ENCODE results near the gene MYO1D. TPM values are rescaled to one million over a fixed set of nuclear protein-coding genes. Genes with fewer than 3 reads are reported as not detected.

Gene MYO1D
- total and polyA plus RNA-seq, 4 donors = 4.5 to 22.9 (median 13.3) TPM

DNA sequence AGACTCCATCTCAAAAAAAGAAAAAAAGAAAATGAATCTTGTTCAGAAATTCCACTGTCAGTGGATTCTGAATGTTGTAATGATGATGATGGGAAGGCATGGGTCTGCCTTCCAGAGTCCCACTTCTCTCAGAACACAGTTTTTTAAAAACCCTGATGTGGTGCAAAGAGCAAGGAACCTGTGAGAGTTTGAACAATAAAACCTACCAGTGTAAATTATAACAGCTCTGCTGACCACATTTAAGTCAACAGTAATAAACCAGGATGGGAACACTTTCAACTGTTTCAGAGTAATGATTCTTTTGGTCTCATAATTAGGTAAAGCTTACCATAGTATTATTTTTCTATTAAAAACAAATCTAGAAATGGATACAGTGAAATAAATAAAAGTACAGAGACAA lies 99.0 kb downstream of the MYO1D start:
- H3K27me3 ChIP-seq (ENCODE audit: control insufficient read depth in 4 of 4, insufficient read depth in 4 of 4, low read length in 3 of 4) = no peaks in the 10 kb centered on the region
- no peaks in the 10 kb centered on the region for H3K9me3 ChIP-seq (ENCODE audit: control insufficient read depth in 4 of 4, low read length in 3 of 4)
- no peak overlapping the region for H3K9ac ChIP-seq (ENCODE audit: low read depth in 1 of 2, low read length in 2 of 2)
- H3K4me3 ChIP-seq (ENCODE audit: low read depth in 1 of 3, low read length in 3 of 3) = no peak overlapping the region
- TF ChIP-seq TAF1 (conservative IDR thresholded peaks at IDR 0.05) = no peak
- TF ChIP-seq FOXA2 (IDR thresholded peaks at IDR 0.05) = no peak
- no peak for TF ChIP-seq JUND (IDR thresholded peaks at IDR 0.05)
- TF ChIP-seq, protein P1, sequence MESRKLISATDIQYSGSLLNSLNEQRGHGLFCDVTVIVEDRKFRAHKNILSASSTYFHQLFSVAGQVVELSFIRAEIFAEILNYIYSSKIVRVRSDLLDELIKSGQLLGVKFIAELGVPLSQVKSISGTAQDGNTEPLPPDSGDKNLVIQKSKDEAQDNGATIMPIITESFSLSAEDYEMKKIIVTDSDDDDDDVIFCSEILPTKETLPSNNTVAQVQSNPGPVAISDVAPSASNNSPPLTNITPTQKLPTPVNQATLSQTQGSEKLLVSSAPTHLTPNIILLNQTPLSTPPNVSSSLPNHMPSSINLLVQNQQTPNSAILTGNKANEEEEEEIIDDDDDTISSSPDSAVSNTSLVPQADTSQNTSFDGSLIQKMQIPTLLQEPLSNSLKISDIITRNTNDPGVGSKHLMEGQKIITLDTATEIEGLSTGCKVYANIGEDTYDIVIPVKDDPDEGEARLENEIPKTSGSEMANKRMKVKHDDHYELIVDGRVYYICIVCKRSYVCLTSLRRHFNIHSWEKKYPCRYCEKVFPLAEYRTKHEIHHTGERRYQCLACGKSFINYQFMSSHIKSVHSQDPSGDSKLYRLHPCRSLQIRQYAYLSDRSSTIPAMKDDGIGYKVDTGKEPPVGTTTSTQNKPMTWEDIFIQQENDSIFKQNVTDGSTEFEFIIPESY (IDR thresholded peaks at IDR 0.05) = no peak
- no peak for TF ChIP-seq GABPA (IDR thresholded peaks at IDR 0.05 in 1 of 2, conservative IDR thresholded peaks at IDR 0.05 in 1 of 2)
- TF ChIP-seq HNF4G (IDR thresholded peaks at IDR 0.05) = no peak
- TF ChIP-seq FOXA1 (IDR thresholded peaks at IDR 0.05) = no peak
- no peak for TF ChIP-seq CTCF (IDR thresholded peaks at IDR 0.05; ENCODE audit: low read depth, low read length, missing input control)
- no peak for TF ChIP-seq RXRA (IDR thresholded peaks at IDR 0.05)
- H3K36me3 ChIP-seq (ENCODE audit: control insufficient read depth in 4 of 4, insufficient read depth in 3 of 4, low read depth in 1 of 4, low read length in 3 of 4) = no peaks in the 10 kb centered on the region
- no peak overlapping the region for H3K27ac ChIP-seq (ENCODE audit: low read depth in 1 of 2, low read length in 2 of 2)
- no peaks in the 10 kb centered on the region for H3K4me1 ChIP-seq (ENCODE audit: control insufficient read depth in 4 of 4, insufficient read depth in 4 of 4, low read length in 3 of 4)
- DNase-seq (ENCODE audit: low spot score) = no peak

- TF ChIP-seq, protein P1 (IDR thresholded peaks at IDR 0.05) = no peak
- TF ChIP-seq, protein P2, sequence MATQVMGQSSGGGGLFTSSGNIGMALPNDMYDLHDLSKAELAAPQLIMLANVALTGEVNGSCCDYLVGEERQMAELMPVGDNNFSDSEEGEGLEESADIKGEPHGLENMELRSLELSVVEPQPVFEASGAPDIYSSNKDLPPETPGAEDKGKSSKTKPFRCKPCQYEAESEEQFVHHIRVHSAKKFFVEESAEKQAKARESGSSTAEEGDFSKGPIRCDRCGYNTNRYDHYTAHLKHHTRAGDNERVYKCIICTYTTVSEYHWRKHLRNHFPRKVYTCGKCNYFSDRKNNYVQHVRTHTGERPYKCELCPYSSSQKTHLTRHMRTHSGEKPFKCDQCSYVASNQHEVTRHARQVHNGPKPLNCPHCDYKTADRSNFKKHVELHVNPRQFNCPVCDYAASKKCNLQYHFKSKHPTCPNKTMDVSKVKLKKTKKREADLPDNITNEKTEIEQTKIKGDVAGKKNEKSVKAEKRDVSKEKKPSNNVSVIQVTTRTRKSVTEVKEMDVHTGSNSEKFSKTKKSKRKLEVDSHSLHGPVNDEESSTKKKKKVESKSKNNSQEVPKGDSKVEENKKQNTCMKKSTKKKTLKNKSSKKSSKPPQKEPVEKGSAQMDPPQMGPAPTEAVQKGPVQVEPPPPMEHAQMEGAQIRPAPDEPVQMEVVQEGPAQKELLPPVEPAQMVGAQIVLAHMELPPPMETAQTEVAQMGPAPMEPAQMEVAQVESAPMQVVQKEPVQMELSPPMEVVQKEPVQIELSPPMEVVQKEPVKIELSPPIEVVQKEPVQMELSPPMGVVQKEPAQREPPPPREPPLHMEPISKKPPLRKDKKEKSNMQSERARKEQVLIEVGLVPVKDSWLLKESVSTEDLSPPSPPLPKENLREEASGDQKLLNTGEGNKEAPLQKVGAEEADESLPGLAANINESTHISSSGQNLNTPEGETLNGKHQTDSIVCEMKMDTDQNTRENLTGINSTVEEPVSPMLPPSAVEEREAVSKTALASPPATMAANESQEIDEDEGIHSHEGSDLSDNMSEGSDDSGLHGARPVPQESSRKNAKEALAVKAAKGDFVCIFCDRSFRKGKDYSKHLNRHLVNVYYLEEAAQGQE (IDR thresholded peaks at IDR 0.05) = no peak
- TF ChIP-seq FOXA1 (IDR thresholded peaks at IDR 0.05) = no peak
- TF ChIP-seq NR2F2 (IDR thresholded peaks at IDR 0.05) = no peak
- no peak for TF ChIP-seq CTCF (IDR thresholded peaks at IDR 0.05; ENCODE audit: low read depth, low read length, missing input control)
- no peak for TF ChIP-seq HNF4A (conservative IDR thresholded peaks at IDR 0.05)
- TF ChIP-seq RXRA (IDR thresholded peaks at IDR 0.05) = no peak
- Histone ChIP-seq H3K9ac (ENCODE audit: low read depth in 1 of 2, low read length in 2 of 2) (no peak overlapping the region), H3K4me3 (ENCODE audit: low read depth in 1 of 3, low read length in 3 of 3) (no peak overlapping the region), H3K9me3 (ENCODE audit: control insufficient read depth in 4 of 4, low read length in 3 of 4) (no peaks in the 10 kb centered on the region), H3K27ac (ENCODE audit: low read depth in 1 of 2, low read length in 2 of 2) (no peak overlapping the region), H3K4me1 (ENCODE audit: control insufficient read depth in 4 of 4, insufficient read depth in 4 of 4, low read length in 3 of 4) (no peaks in the 10 kb centered on the region), H3K36me3 (ENCODE audit: control insufficient read depth in 4 of 4, insufficient read depth in 3 of 4, low read depth in 1 of 4, low read length in 3 of 4) (no peaks in the 10 kb centered on the region), H3K27me3 (ENCODE audit: control insufficient read depth in 4 of 4, insufficient read depth in 4 of 4, low read length in 3 of 4) (no peaks in the 10 kb centered on the region)
- DNase-seq (ENCODE audit: low spot score) = no peak
- 96% methylated on average over 14 of the region's 14 CpGs for WGBS
These were observed 99.5 kb downstream of the MYO1D start for GRCh38 chr17:32777436-32777835.

Data from liver (tissue), 9 donors.